ENCODE results near the gene ARL15. TPM values are rescaled to one million over a fixed set of nuclear protein-coding genes. Genes with fewer than 3 reads are reported as not detected.

Gene ARL15
- total and polyA plus RNA-seq, 9 of the 15 experiments (the other 6 are each of a cell fraction or from before 2014, with no cell fraction given): 18.5 to 80.4 (median 57.0) TPM

GRCh38 chr5:53929570-53929969 lies 380.8 kb downstream of the ARL15 start:
- H3K4me1 ChIP-seq (replicated peaks in 1 of 2; ENCODE audit: control insufficient read depth in 2 of 2, insufficient read depth in 2 of 2, low read length in 2 of 2): no peaks in the 10 kb centered on the region
- H3K79me2 ChIP-seq (ENCODE audit: control insufficient read depth, insufficient read depth, low read length): no peaks in the 10 kb centered on the region
- H3K4me2 ChIP-seq (ENCODE audit: insufficient read depth, low read length): no peak overlapping the region
- H3K9me1 ChIP-seq (ENCODE audit: control insufficient read depth, insufficient read depth, low read length): no peaks in the 10 kb centered on the region
- 0 out of 2 replicates have a peak, but pooled peaks cover 4% of the 10 kb centered on the region for H4K20me1 ChIP-seq (replicated peaks; ENCODE audit: control insufficient read depth, insufficient read depth, low read length)
- BruUV-seq (replicated peaks): no TSS peak
- no peaks in the 10 kb centered on the region for H3K27me3 ChIP-seq (ENCODE audit: control insufficient read depth in 2 of 2, insufficient read depth in 2 of 2, low read length in 2 of 2)
- WGBS (ENCODE audit: insufficient coverage, low coverage, missing lambda C conversion rate): 79% methylated on average over 2 of the region's 2 CpGs
- CTCF ChIA-PET (ENCODE audit: low intra/inter-chr PET ratio): no interaction called here
- DNase-seq (ENCODE audit: extremely low read depth in 1 of 4, low spot score in 3 of 4) (no peak), ATAC-seq (no peak), FAIRE-seq (no peak)
- intact Hi-C loops (cut with micrococcal nuclease): no loop called here
- no peaks in the 10 kb centered on the region for H3K9me3 ChIP-seq (replicated peaks; ENCODE audit: control insufficient read depth, insufficient read depth, low read depth, low read length)
- POLR2A ChIA-PET: no interaction called here
- no peak overlapping the region for H3K4me3 ChIP-seq
- H3K36me3 ChIP-seq (ENCODE audit: control insufficient read depth, insufficient read depth, low read length): no peaks in the 10 kb centered on the region
- no peak overlapping the region for H2AFZ ChIP-seq (ENCODE audit: low read depth, low read length)
- in situ Hi-C loops (cut with MboI): no loop called here
- no peak overlapping the region for H3K27ac ChIP-seq (ENCODE audit: extremely low read depth, low read depth, low read length)
- no peak overlapping the region for H3K9ac ChIP-seq (ENCODE audit: insufficient read depth in 1 of 2, low read depth in 2 of 2, low read length in 2 of 2)
- TF ChIP-seq FOSL1 (tag; conservative IDR thresholded peaks at IDR 0.05): no peak

DNA sequence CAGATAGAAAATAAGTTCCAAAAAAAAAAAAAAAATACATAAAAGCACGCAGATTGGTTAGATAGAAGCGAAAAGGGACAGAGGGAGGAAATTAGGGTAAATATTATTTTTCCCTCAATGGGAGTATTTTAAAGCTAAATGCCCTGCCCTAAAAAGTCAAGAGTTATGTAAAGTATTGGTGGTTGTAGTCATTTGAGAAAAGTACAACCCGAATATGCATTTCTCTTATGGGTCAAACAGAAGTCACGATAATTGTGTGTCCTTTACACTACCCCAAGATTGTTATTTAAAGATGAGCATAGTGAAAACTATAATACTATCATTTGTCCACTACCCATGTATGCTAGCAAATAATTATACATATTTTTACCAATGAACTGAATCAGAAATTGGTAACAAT lies 381.2 kb downstream of the ARL15 start:
- intact Hi-C loops (cut with micrococcal nuclease): no loop called here
- H3K9me3 ChIP-seq (replicated peaks; ENCODE audit: control insufficient read depth, insufficient read depth, low read depth, low read length): no peaks in the 10 kb centered on the region
- DNase-seq (ENCODE audit: extremely low read depth in 1 of 4, low spot score in 3 of 4): no peak
- CTCF ChIA-PET (ENCODE audit: low intra/inter-chr PET ratio): no interaction called here
- in situ Hi-C loops (cut with MboI): no loop called here
- H3K9me1 ChIP-seq (ENCODE audit: control insufficient read depth, insufficient read depth, low read length): no peaks in the 10 kb centered on the region
- no peak overlapping the region for H3K4me3 ChIP-seq
- TF ChIP-seq HDAC2 (IDR thresholded peaks at IDR 0.05) (no peak), ZBTB34 (CRISPR knock-in tag; IDR thresholded peaks at IDR 0.05) (no peak), ZBTB12 (CRISPR knock-in tag; IDR thresholded peaks at IDR 0.05) (no peak), HMGN3 (IDR thresholded peaks at IDR 0.05; ENCODE audit: borderline replicate concordance, extremely low read depth, insufficient read length, low read depth, low read length) (no peak), SIN3B (IDR thresholded peaks at IDR 0.05; ENCODE audit: low read depth) (no peak)
- no peak overlapping the region for H3K27ac ChIP-seq (ENCODE audit: extremely low read depth, low read depth, low read length)
- no peaks in the 10 kb centered on the region for H3K27me3 ChIP-seq (ENCODE audit: control insufficient read depth in 2 of 2, insufficient read depth in 2 of 2, low read length in 2 of 2)
- no peak for FAIRE-seq
- no peaks in the 10 kb centered on the region for H3K4me1 ChIP-seq (replicated peaks in 1 of 2; ENCODE audit: control insufficient read depth in 2 of 2, insufficient read depth in 2 of 2, low read length in 2 of 2)
- H3K36me3 ChIP-seq (ENCODE audit: control insufficient read depth, insufficient read depth, low read length): no peaks in the 10 kb centered on the region
- no peak overlapping the region for H3K4me2 ChIP-seq (ENCODE audit: insufficient read depth, low read length)
- H3K9ac ChIP-seq (ENCODE audit: insufficient read depth in 1 of 2, low read depth in 2 of 2, low read length in 2 of 2): no peak overlapping the region
- WGBS (ENCODE audit: insufficient coverage, low coverage, missing lambda C conversion rate): 81% methylated on average over 3 of the region's 4 CpGs
- H2AFZ ChIP-seq (ENCODE audit: low read depth, low read length): no peak overlapping the region
- POLR2A ChIA-PET: no interaction called here
- H3K79me2 ChIP-seq (ENCODE audit: control insufficient read depth, insufficient read depth, low read length): no peaks in the 10 kb centered on the region
- no peak for ATAC-seq
- no TSS peak for BruUV-seq (replicated peaks)
- H4K20me1 ChIP-seq (replicated peaks; ENCODE audit: control insufficient read depth, insufficient read depth, low read length): 0 out of 2 replicates have a peak, but pooled peaks cover 4% of the 10 kb centered on the region

Data from K562 (cell line).